Measurements from ENCODE around the gene ENAH. TPM values are rescaled to one million over a fixed set of nuclear protein-coding genes. Genes with fewer than 3 reads are reported as not detected.
A peak's percentile ranks its signal among the peaks of the same experiment; 100 is the strongest.

Gene ENAH
- total RNA-seq, 4 donors from 2014 or later, result 198 to 229 (median 201) TPM

- intact Hi-C loops (cut with DNase I), result no loop called here
- no peaks in the 10 kb centered on the region for H3K27me3 ChIP-seq
- H3K9me3 ChIP-seq, result peaks cover 0 to 10% (median 2%) of the 10 kb centered on the region in 4 donors
- TF ChIP-seq CTCF (IDR thresholded peaks at IDR 0.05), result no peak
- H3K36me3 ChIP-seq, result peaks cover 0 to 8% (median 5%) of the 10 kb centered on the region in 4 donors
- 88% methylated on average over 2 of the region's 2 CpGs for WGBS
- H3K4me1 ChIP-seq, result no peaks in the 10 kb centered on the region
- H3K4me3 ChIP-seq, result no peak overlapping the region
- H3K27ac ChIP-seq (replicated peaks in 1 of 4), result no peak overlapping the region
- DNase-seq (ENCODE audit: extremely low spot score), result no peak
Observed at GRCh38 chr1:225559326-225559725, 93.6 kb downstream of the ENAH start.

GRCh38 chr1:225556694-225557093 lies 96.2 kb downstream of the ENAH start:
- 92% methylated on average over 1 of the region's 1 CpG for WGBS
- DNase-seq (ENCODE audit: extremely low spot score), result no peak
- Histone ChIP-seq H3K36me3 (peaks cover 0 to 8% (median 5%) of the 10 kb centered on the region in 4 donors), H3K27ac (replicated peaks in 1 of 4) (no peak overlapping the region), H3K9me3 (peaks cover 0 to 10% (median 2%) of the 10 kb centered on the region in 4 donors), H3K27me3 (no peaks in the 10 kb centered on the region), H3K4me1 (peaks cover under 1 to 3% (median 1%) of the 10 kb centered on the region in 4 donors), H3K4me3 (no peak overlapping the region)
- TF ChIP-seq EP300 (IDR thresholded peaks at IDR 0.05), result no peak
- intact Hi-C loops (cut with DNase I), result no loop called here

- H3K36me3 ChIP-seq, result peaks cover 0 to 2% (median under 1%) of the 10 kb centered on the region in 4 donors
- no peak for TF ChIP-seq POLR2A (IDR thresholded peaks at IDR 0.05; ENCODE audit: low read depth)
- TF ChIP-seq EP300 (IDR thresholded peaks at IDR 0.05), result no peak
- no peak for TF ChIP-seq CTCF (IDR thresholded peaks at IDR 0.05)
- TF ChIP-seq POLR2AphosphoS5 (IDR thresholded peaks at IDR 0.05), result no peak
- peaks cover 8 to 12% (median 9%) of the 10 kb centered on the region in 4 donors for H3K4me1 ChIP-seq
- H3K27me3 ChIP-seq, result no peaks in the 10 kb centered on the region
- no peak overlapping the region for H3K27ac ChIP-seq (replicated peaks in 1 of 4)
- peaks cover 0 to 10% (median 2%) of the 10 kb centered on the region in 4 donors for H3K9me3 ChIP-seq
- WGBS, result 86% methylated on average over 4 of the region's 4 CpGs
- no peak overlapping the region for H3K4me3 ChIP-seq
- intact Hi-C loops (cut with DNase I), result no loop called here
- DNase-seq (ENCODE audit: extremely low spot score), result no peak
Observed at GRCh38 chr1:225555821-225556220, 97.1 kb downstream of the ENAH start.

- TF ChIP-seq EP300 (IDR thresholded peaks at IDR 0.05) (no peak), CTCF (IDR thresholded peaks at IDR 0.05) (peak; percentile 56 to 67 (median 62))
- DNase-seq (ENCODE audit: extremely low spot score), result no peak
- WGBS, result 32% methylated on average over 2 of the region's 2 CpGs
Observed at GRCh38 chr1:225554216-225554812, 98.6 kb downstream of the ENAH start.

GRCh38 chr1:225549821-225550220 lies 103.1 kb downstream of the ENAH start:
- H3K4me3 ChIP-seq, result no peak overlapping the region
- no peaks in the 10 kb centered on the region for H3K27me3 ChIP-seq
- TF ChIP-seq CTCF (IDR thresholded peaks at IDR 0.05) (no peak), POLR2A (IDR thresholded peaks at IDR 0.05; ENCODE audit: low read depth) (no peak), EP300 (IDR thresholded peaks at IDR 0.05) (no peak), POLR2AphosphoS5 (IDR thresholded peaks at IDR 0.05) (no peak)
- intact Hi-C loops (cut with DNase I), result loop anchor here (5.0 kb wide), 1 partner anchor 222 kb away; no protein-coding TSS in a partner anchor
- H3K9me3 ChIP-seq, result no peaks in the 10 kb centered on the region
- no peaks in the 10 kb centered on the region for H3K36me3 ChIP-seq
- H3K27ac ChIP-seq (replicated peaks in 1 of 4), result no peak overlapping the region
- DNase-seq (ENCODE audit: extremely low spot score), result no peak
- WGBS, result 80% methylated on average over 2 of the region's 2 CpGs
- H3K4me1 ChIP-seq, result peaks cover 14 to 26% (median 21%) of the 10 kb centered on the region in 4 donors

More at GRCh38 chr1:225554216-225554812, 98.6 kb downstream of the ENAH start:
- intact Hi-C loops (cut with DNase I), result loop anchor here (5.0 kb wide), 1 partner anchor 218 kb away; no protein-coding TSS in a partner anchor
- Histone ChIP-seq H3K27ac (replicated peaks in 1 of 4) (no peak overlapping the region), H3K27me3 (no peaks in the 10 kb centered on the region), H3K9me3 (peaks cover 0 to 10% (median 2%) of the 10 kb centered on the region in 4 donors), H3K4me1 (peaks cover 8 to 21% (median 14%) of the 10 kb centered on the region in 4 donors), H3K36me3 (no peaks in the 10 kb centered on the region), H3K4me3 (no peak overlapping the region)
